IMR-90 (cell line): ENCODE data around the gene SPTLC2. TPM values are rescaled to one million over a fixed set of nuclear protein-coding genes. Genes with fewer than 3 reads are reported as not detected.

Experiments used
- ATAC-seq: fragments of 200-7000 bp; cut with Tn5 transposase; 2 replicates; pipeline ENCODE4 v1.9.1; 2020; ENCODE audit warnings: low read depth, mild to moderate bottlenecking, moderate library complexity
- BruUV-seq: library from RNA; stranded (reverse); fragments of 400-500 nt; replicated peaks from 2 replicates; lab custom pipeline; 2021; lab: Mats Ljungman, UMichigan
- CTCF ChIA-PET: fragments of 300-600 bp; formaldehyde crosslinking; extraction: SDS; loops from one replicate; lab custom pipeline; 2021; ENCODE audit warnings: antibody characterized with exemption; lab: Yijun Ruan, JAX
- POLR2A ChIA-PET: fragments of 300-600 bp; sonication (Branson Sonifier 250); formaldehyde crosslinking; loops from one replicate; lab custom pipeline; 2022; ENCODE audit warnings: antibody characterized with exemption; ENCODE audit not compliant: unreplicated experiment; lab: Charles Lee
- DNase-seq: peaks from one replicate; pipeline ENCODE4 v3.0.0; 2013
- H2AFZ ChIP-seq: replicated peaks from 2 replicates; pipeline ENCODE3; 2013; ENCODE audit warnings: low read length, mild to moderate bottlenecking; ENCODE audit not compliant: poor library complexity
- H2AK5ac ChIP-seq: 2 replicates; pipeline ENCODE4 v1.6.1; 2013; ENCODE audit warnings: low read depth, low read length, inconsistent platforms
- H2AK9ac ChIP-seq: replicated peaks from 2 replicates; pipeline ENCODE3; 2013; ENCODE audit warnings: mild to moderate bottlenecking, low read depth, low read length, moderate library complexity; ENCODE audit not compliant: poor library complexity
- H2BK120ac ChIP-seq: 2 replicates; pipeline ENCODE4 v1.6.1; 2013; ENCODE audit warnings: low read depth, low read length, inconsistent platforms
- H2BK15ac ChIP-seq: 3 replicates; pipeline ENCODE4 v1.6.1; 2013; ENCODE audit warnings: low read depth, low read length, inconsistent platforms
- H2BK20ac ChIP-seq: 2 replicates; pipeline ENCODE4 v1.6.1; 2013; ENCODE audit warnings: low read depth, mild to moderate bottlenecking, inconsistent platforms, low read length, moderate library complexity
- H2BK5ac ChIP-seq: 2 replicates; pipeline ENCODE4 v1.6.1; 2013; ENCODE audit warnings: mild to moderate bottlenecking, low read depth, low read length, inconsistent platforms; ENCODE audit not compliant: poor library complexity, severe bottlenecking
- H3K14ac ChIP-seq: replicated peaks from 2 replicates; pipeline ENCODE4 v1.6.1; 2013; ENCODE audit warnings: low read depth, low read length, inconsistent platforms
- H3K18ac ChIP-seq: 2 replicates; pipeline ENCODE4 v1.6.1; 2013; ENCODE audit warnings: low read depth, low read length, control low read depth
- H3K23ac ChIP-seq: 2 replicates; pipeline ENCODE4 v1.6.1; 2013; ENCODE audit warnings: low read depth, low read length, inconsistent platforms
- H3K27ac ChIP-seq: 2 replicates; pipeline ENCODE4 v1.5.1; 2013; ENCODE audit warnings: mild to moderate bottlenecking, control low read depth, low read length; ENCODE audit not compliant: insufficient read depth
- H3K27me3 ChIP-seq: 2 replicates; pipeline ENCODE4 v1.6.1; 2013; ENCODE audit warnings: low read length; ENCODE audit not compliant: control insufficient read depth, insufficient read depth
- H3K36me3 ChIP-seq: 2 replicates; pipeline ENCODE4 v1.6.1; 2013; ENCODE audit warnings: low read length, mixed read lengths; ENCODE audit not compliant: control insufficient read depth, insufficient read depth
- H3K4ac ChIP-seq: 2 replicates; pipeline ENCODE4 v1.6.1; 2013; ENCODE audit warnings: low read depth, low read length, inconsistent platforms
- H3K4me1 ChIP-seq: 2 replicates; pipeline ENCODE4 v1.6.1; 2013; ENCODE audit warnings: low read length, mixed read lengths; ENCODE audit not compliant: control insufficient read depth, insufficient read depth
- H3K4me2 ChIP-seq: 2 replicates; pipeline ENCODE4 v1.6.1; 2013; ENCODE audit warnings: low read depth, mild to moderate bottlenecking, control low read depth, low read length, moderate library complexity
- H3K4me3 ChIP-seq: 2 replicates; pipeline ENCODE4 v1.5.1; 2013; ENCODE audit warnings: low read depth, mild to moderate bottlenecking, control low read depth, low read length, moderate library complexity; ENCODE audit not compliant: insufficient read depth
- H3K56ac ChIP-seq: 2 replicates; pipeline ENCODE4 v1.6.1; 2013; ENCODE audit warnings: low read length, inconsistent platforms; ENCODE audit not compliant: insufficient read depth; ENCODE audit errors: extremely low read depth
- H3K79me1 ChIP-seq, 2 experiments: 2 replicates each; pipeline ENCODE4 v1.6.1; 2013; ENCODE audit warnings: low read length in 2 of 2, inconsistent platforms in 1 of 2, low read depth in 1 of 2
- H3K9ac ChIP-seq: 2 replicates; pipeline ENCODE4 v1.6.1; 2013; ENCODE audit warnings: low read depth, low read length, control low read depth
- H3K9me1 ChIP-seq: 2 replicates; pipeline ENCODE4 v1.6.1; 2013; ENCODE audit warnings: low read length, inconsistent platforms; ENCODE audit not compliant: insufficient read depth
- H3K9me3 ChIP-seq: 2 replicates; pipeline ENCODE4 v1.6.1; 2013; ENCODE audit warnings: low read length; ENCODE audit not compliant: control insufficient read depth, insufficient read depth
- H4K20me1 ChIP-seq: 2 replicates; pipeline ENCODE4 v1.6.1; 2013; ENCODE audit warnings: low read length, inconsistent platforms; ENCODE audit not compliant: insufficient read depth
- H4K5ac ChIP-seq: 2 replicates; pipeline ENCODE4 v1.6.1; 2013; ENCODE audit warnings: mild to moderate bottlenecking, low read depth, low read length, control low read depth
- H4K8ac ChIP-seq, 2 experiments: 2 replicates each; pipeline ENCODE4 v1.6.1; 2013; ENCODE audit warnings: low read depth in 2 of 2, low read length in 2 of 2, control low read depth in 1 of 2, inconsistent platforms in 1 of 2
- H4K91ac ChIP-seq: 2 replicates; pipeline ENCODE4 v1.6.1; 2013; ENCODE audit warnings: low read depth, low read length, inconsistent platforms; ENCODE audit not compliant: insufficient read depth
- BHLHE40 ChIP-seq: fragments of 150-350 bp; IDR thresholded peaks from 2 replicates; pipeline ENCODE4 v1.6.1; 2016; ENCODE audit warnings: mild to moderate bottlenecking, low read depth, low read length
- CEBPB ChIP-seq: IDR thresholded peaks from 2 replicates; pipeline ENCODE4 v1.6.1; 2012; ENCODE audit warnings: low read depth, low read length, improper control_type of control experiment
- FOS ChIP-seq: fragments of 150-350 bp; IDR thresholded peaks from 2 replicates; pipeline ENCODE4 v1.6.1; 2016; ENCODE audit warnings: low read depth, low read length
- MAFK ChIP-seq: IDR thresholded peaks from 2 replicates; pipeline ENCODE4 v1.6.1; 2012; ENCODE audit warnings: low read depth, low read length, improper control_type of control experiment
- MAZ ChIP-seq: IDR thresholded peaks from 2 replicates; pipeline ENCODE4 v1.6.1; 2012; ENCODE audit warnings: low read depth, mild to moderate bottlenecking, low read length, improper control_type of control experiment, moderate library complexity, borderline replicate concordance
- MXI1 ChIP-seq: IDR thresholded peaks from 2 replicates; pipeline ENCODE4 v1.6.1; 2012; ENCODE audit warnings: low read depth, mild to moderate bottlenecking, low read length, moderate library complexity, borderline replicate concordance
- NFE2L2 ChIP-seq: fragments of 150-350 bp; IDR thresholded peaks from 2 replicates; pipeline ENCODE4 v1.6.1; 2016; ENCODE audit warnings: low read depth, mild to moderate bottlenecking, low read length
- POLR2A ChIP-seq: IDR thresholded peaks from 2 replicates; pipeline ENCODE4 v1.6.1; 2012; ENCODE audit warnings: mild to moderate bottlenecking, low read depth, low read length
- RAD21 ChIP-seq: IDR thresholded peaks from 2 replicates; pipeline ENCODE4 v1.6.1; 2012; ENCODE audit warnings: low read length, improper control_type of control experiment
- RFX5 ChIP-seq: IDR thresholded peaks from 2 replicates; pipeline ENCODE4 v1.8.0; 2012; ENCODE audit warnings: low read depth, mild to moderate bottlenecking, low read length, moderate library complexity
- SMC3 ChIP-seq: fragments of 150-350 bp; IDR thresholded peaks from 2 replicates; pipeline ENCODE4 v1.6.1; 2016; ENCODE audit warnings: low read depth, mild to moderate bottlenecking, antibody characterized with exemption, low read length, moderate library complexity
- USF2 ChIP-seq: fragments of 150-350 bp; IDR thresholded peaks from 2 replicates; pipeline ENCODE4 v1.6.1; 2017; ENCODE audit warnings: mild to moderate bottlenecking, antibody characterized with exemption, low read length, low read depth
- WGBS, 2 experiments: methylation state at CpG; one replicate each; pipeline versions ENCODE4 v1.1.5 to v1.1.7; 2013; ENCODE audit warnings: missing lambda C conversion rate in 2 of 2; ENCODE audit not compliant: insufficient read length in 1 of 2; ENCODE audit errors: extremely low coverage in 2 of 2; 5-methylcytosine and 5-hydroxymethylcytosine counted together
- dilution Hi-C: fragments of 300-500 bp; cut with HindIII; formaldehyde crosslinking; loops from one replicate; pipeline ENCODE4 v1.14.3; 2018; ENCODE audit warnings: low sequenced_read_pairs; ENCODE audit not compliant: unreplicated experiment
- in situ Hi-C: fragments of 300-500 bp; cut with MboI; formaldehyde crosslinking; loops from 3 replicates; pipeline ENCODE4 v1.14.3; 2019; ENCODE audit warnings: low sequenced_read_pairs, inconsistent platforms, mixed read lengths
- intact Hi-C: fragments of 100-400 bp; cut with micrococcal nuclease; formaldehyde crosslinking; loops from 2 replicates; pipeline ENCODE4 v1.10.0; 2022
- polyA plus RNA-seq, 3 experiments: library from polyadenylated mRNA; depleted of rRNA; stranded (reverse); fragments of >200 nt; gene quantifications; 2 replicates each; pipeline ENCODE4 v1.2.3, GENCODE V29; 2012; ENCODE audit warnings: low replicate concordance in 1 of 3
- total RNA-seq: library from RNA; depleted of rRNA; stranded (reverse); fragments of >200 nt; gene quantifications from 2 replicates; pipeline ENCODE4 v1.2.3, GENCODE V29; 2012
- TF ChIP-seq, protein P1 (sequence below): conservative IDR thresholded peaks from 2 replicates; pipeline ENCODE4 v1.5.1; 2012; ENCODE audit warnings: mild to moderate bottlenecking, low read depth, low read length, improper control_type of control experiment

The SPTLC2 gene
- total and polyA plus RNA-seq, 2 of the 4 experiments (the other 2 are of a cell fraction): 22.6 to 68.3 TPM

- no peak for TF ChIP-seq MXI1
- TF ChIP-seq SMC3: no peak
These were observed 24.5 kb upstream of the SPTLC2 start (continued) for GRCh38 chr14:77640756-77641533.

DNA sequence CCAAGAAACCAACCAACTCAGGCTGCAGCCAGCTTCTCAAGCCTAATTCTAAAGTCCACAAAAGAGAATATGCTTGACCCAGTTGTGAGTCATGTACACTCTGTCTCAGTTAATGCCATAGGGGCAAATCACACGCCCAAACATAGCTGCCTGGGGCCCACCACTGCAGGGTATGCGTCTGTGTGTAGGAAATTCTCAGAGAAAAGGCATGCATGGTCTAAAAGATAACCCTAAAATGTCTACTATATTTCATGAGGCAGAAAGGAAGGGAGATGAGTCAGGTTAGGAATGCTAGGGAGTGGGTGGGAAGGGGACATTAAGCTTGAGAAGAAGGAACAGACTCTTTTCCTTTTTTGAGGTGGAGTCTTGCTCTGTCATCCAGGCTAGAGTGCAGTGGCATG, 22.3 kb upstream of the SPTLC2 start:
- H3K9me1 ChIP-seq: peaks cover 13% of the 10 kb centered on the region
- dilution Hi-C loops: no loop called here
- peak overlapping the region; percentile 96 for H2BK120ac ChIP-seq
- peak overlapping the region; percentile 88 for H4K91ac ChIP-seq
- peak overlapping the region; percentile 90 for H3K56ac ChIP-seq
- H3K79me1 ChIP-seq: peaks cover 0 to 5% of the 10 kb centered on the region in 2 experiments; a peak in 1 of 4 replicates
- 0 out of 2 replicates have a peak overlapping the region, but pooled peaks have one; percentile 83 for H3K14ac ChIP-seq
- H2AFZ ChIP-seq: peak overlapping the region; percentile 88
- peak overlapping the region; percentile 28; the same call in 1 of the 2 replicates for H3K18ac ChIP-seq
- intact Hi-C loops: no loop called here
- no peaks in the 10 kb centered on the region; the same call in 1 of the 2 replicates for H3K9me3 ChIP-seq
- peak overlapping the region; percentile 18 to 83; a peak in 2 of 4 replicates for H4K8ac ChIP-seq
- H3K4me3 ChIP-seq: no peak overlapping the region
- ChIA-PET POLR2A (no interaction called here), CTCF (no interaction called here)
- H2BK5ac ChIP-seq: peak overlapping the region; percentile 93
- H4K20me1 ChIP-seq: no peaks in the 10 kb centered on the region
- H4K5ac ChIP-seq: no peak overlapping the region; the same call in 1 of the 2 replicates
- peak overlapping the region; percentile 60 for H3K27ac ChIP-seq
- 0 out of 2 replicates have a peak overlapping the region, but pooled peaks have one; percentile 36 for H3K23ac ChIP-seq
- no peak overlapping the region; the same call in 1 of the 2 replicates for H3K4me2 ChIP-seq
- peak overlapping the region; percentile 93; the same call in 1 of the 2 replicates for H2AK5ac ChIP-seq
- H3K27me3 ChIP-seq: no peaks in the 10 kb centered on the region
- peak overlapping the region; percentile 94 for H2BK20ac ChIP-seq
- WGBS, 2 experiments: no CpG with 5 or more reads among the region's 2 CpGs
- no TSS peak for BruUV-seq
- in situ Hi-C loops: no loop called here
- peak overlapping the region; percentile 38 for H2AK9ac ChIP-seq
- peaks cover 8% of the 10 kb centered on the region for H3K4me1 ChIP-seq
- DNase-seq: peak; percentile 97
- H3K36me3 ChIP-seq: no peaks in the 10 kb centered on the region
- no peak overlapping the region for H3K9ac ChIP-seq
- H2BK15ac ChIP-seq: peak overlapping the region; percentile 97; the same call in 2 of the 3 replicates
- peak; percentile 90 for ATAC-seq
- H3K4ac ChIP-seq: peak overlapping the region; percentile 90
- TF ChIP-seq MAFK: peak; percentile 45
- peak; percentile 20; the same call in 1 of the 2 replicates for TF ChIP-seq BHLHE40
- TF ChIP-seq RAD21: no peak
- no peak for TF ChIP-seq USF2
- peak; percentile 14; the same call in 1 of the 2 replicates for TF ChIP-seq MAZ
- TF ChIP-seq, protein P1, sequence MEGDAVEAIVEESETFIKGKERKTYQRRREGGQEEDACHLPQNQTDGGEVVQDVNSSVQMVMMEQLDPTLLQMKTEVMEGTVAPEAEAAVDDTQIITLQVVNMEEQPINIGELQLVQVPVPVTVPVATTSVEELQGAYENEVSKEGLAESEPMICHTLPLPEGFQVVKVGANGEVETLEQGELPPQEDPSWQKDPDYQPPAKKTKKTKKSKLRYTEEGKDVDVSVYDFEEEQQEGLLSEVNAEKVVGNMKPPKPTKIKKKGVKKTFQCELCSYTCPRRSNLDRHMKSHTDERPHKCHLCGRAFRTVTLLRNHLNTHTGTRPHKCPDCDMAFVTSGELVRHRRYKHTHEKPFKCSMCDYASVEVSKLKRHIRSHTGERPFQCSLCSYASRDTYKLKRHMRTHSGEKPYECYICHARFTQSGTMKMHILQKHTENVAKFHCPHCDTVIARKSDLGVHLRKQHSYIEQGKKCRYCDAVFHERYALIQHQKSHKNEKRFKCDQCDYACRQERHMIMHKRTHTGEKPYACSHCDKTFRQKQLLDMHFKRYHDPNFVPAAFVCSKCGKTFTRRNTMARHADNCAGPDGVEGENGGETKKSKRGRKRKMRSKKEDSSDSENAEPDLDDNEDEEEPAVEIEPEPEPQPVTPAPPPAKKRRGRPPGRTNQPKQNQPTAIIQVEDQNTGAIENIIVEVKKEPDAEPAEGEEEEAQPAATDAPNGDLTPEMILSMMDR: no peak
- TF ChIP-seq CEBPB: no peak
- no peak for TF ChIP-seq POLR2A
- no peak for TF ChIP-seq MXI1
- TF ChIP-seq NFE2L2: no peak
- TF ChIP-seq FOS: peak; percentile 91
- no peak for TF ChIP-seq RFX5
